ENCODE measurements around the gene PNMA3.
A peak's percentile ranks its signal among the peaks of the same experiment; 100 is the strongest.

The PNMA3 gene

DNA sequence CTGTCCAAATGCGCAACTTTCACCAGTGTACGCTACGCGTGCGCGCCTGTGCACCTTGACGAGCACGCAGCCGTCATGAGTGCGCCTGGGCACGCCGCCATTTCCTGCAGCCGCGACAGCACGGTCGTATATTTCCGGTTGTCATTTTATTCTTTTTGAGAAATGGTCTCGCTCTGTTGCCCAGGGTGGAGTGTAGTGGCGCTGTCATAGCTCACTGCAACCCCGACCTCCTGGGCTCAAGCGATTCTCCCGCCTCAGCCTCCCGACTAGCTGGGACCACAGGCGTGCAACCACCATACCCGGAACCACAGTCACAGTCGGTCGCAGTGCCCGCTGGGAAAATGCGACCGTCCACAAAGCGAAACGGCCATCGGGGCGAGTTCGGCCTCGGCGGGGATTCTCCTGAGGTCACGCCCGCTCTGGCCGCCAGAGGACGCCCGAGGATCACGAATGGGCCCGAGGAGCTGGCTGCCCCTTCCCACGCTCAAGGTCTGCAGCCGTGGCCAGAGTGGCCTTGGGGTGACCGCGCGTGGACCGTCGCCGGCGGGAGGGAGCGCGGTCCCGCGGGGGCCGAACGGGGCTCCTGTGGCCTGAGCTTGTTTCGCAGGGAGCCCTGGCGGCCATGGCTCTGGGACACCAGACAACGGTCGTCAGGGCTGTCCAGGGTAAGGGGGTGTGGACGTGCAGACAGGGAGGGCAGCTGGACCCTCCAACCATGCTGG, 23.7 kb upstream of the PNMA3 start:
- peak; percentile 89 for TF ChIP-seq CTCF (IDR thresholded peaks at IDR 0.05; ENCODE audit: extremely low read depth, insufficient read depth, missing control alignments)
- peak; percentile 88 for DNase-seq (ENCODE audit: low spot score)
- in situ Hi-C loops (cut with MboI; ENCODE audit: low pct_unique_long_range_greater_than_20kb, low sequenced_read_pairs, unreplicated experiment) = no loop called here

- in situ Hi-C loops (cut with MboI; ENCODE audit: low pct_unique_long_range_greater_than_20kb, low sequenced_read_pairs, unreplicated experiment) = no loop called here
- TF ChIP-seq CTCF (IDR thresholded peaks at IDR 0.05; ENCODE audit: extremely low read depth, insufficient read depth, missing control alignments) = no peak
- no peak for DNase-seq (ENCODE audit: low spot score)
These were observed 7.2 kb upstream of the PNMA3 start for GRCh38 chrX:153049093-153049492.

DNA sequence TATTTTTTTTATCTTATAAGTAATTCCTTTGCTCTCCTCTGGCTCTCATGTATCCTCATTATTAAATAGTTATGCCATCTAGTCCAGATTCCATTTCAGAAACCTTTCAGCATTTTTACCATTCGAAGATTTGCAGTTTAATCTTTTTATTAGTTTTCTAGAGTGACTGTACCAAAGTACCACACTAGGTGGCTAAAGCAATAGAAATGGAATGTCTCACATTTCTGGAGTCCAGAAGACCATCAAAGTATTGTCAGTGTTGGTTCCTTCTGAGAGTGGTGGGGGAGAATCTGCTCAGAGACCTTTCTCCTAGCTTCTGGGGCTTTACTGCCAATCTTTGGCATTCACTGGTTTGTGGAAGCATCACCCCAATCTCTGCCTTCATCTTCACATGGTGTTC, 3.7 kb upstream of the PNMA3 start:
- DNase-seq (ENCODE audit: low spot score) = no peak
- in situ Hi-C loops (cut with MboI; ENCODE audit: low pct_unique_long_range_greater_than_20kb, low sequenced_read_pairs, unreplicated experiment) = no loop called here
- no peak for TF ChIP-seq CTCF (IDR thresholded peaks at IDR 0.05; ENCODE audit: extremely low read depth, insufficient read depth, missing control alignments)

- no peak for DNase-seq (ENCODE audit: low spot score)
- in situ Hi-C loops (cut with MboI; ENCODE audit: low pct_unique_long_range_greater_than_20kb, low sequenced_read_pairs, unreplicated experiment) = no loop called here
- TF ChIP-seq CTCF (IDR thresholded peaks at IDR 0.05; ENCODE audit: extremely low read depth, insufficient read depth, missing control alignments) = no peak
These were observed 1.0 kb downstream of the PNMA3 start for GRCh38 chrX:153057281-153057680.

GRCh38 chrX:153059191-153060094, 3.2 kb downstream of the PNMA3 start:
- no peak for DNase-seq (ENCODE audit: low spot score)
- TF ChIP-seq CTCF (IDR thresholded peaks at IDR 0.05; ENCODE audit: extremely low read depth, insufficient read depth, missing control alignments) = no peak
- in situ Hi-C loops (cut with MboI; ENCODE audit: low pct_unique_long_range_greater_than_20kb, low sequenced_read_pairs, unreplicated experiment) = no loop called here

- DNase-seq (ENCODE audit: low spot score) = no peak
- in situ Hi-C loops (cut with MboI; ENCODE audit: low pct_unique_long_range_greater_than_20kb, low sequenced_read_pairs, unreplicated experiment) = no loop called here
- TF ChIP-seq CTCF (IDR thresholded peaks at IDR 0.05; ENCODE audit: extremely low read depth, insufficient read depth, missing control alignments) = no peak
These were observed 3.8 kb downstream of the PNMA3 start for GRCh38 chrX:153060095-153060445.
